ENCODE data around the gene PNMA8B.

- TF ChIP-seq CTCF (conservative IDR thresholded peaks at IDR 0.05 in 1 of 2, IDR thresholded peaks at IDR 0.05 in 1 of 2; ENCODE audit: extremely low read depth in 1 of 2, insufficient read depth in 1 of 2, low read depth in 1 of 2, low read length in 2 of 2), result no peak
- TF ChIP-seq EZH2 (IDR thresholded peaks at IDR 0.05; ENCODE audit: borderline replicate concordance, low read length), result no peak
These were observed at the start of gene PNMA8B for GRCh38 chr19:46495786-46496099.

Data from mammary epithelial cell (primary cell).